AG09319 (cell line): ENCODE data around the gene RFX2.

Source experiments
- DNase-seq: peaks from one replicate; pipeline ENCODE4 v3.0.0-alpha.2; 2010; ENCODE audit warnings: low read depth; ENCODE audit errors: extremely low read depth
- CTCF ChIP-seq: IDR thresholded peaks from 2 replicates; pipeline ENCODE4 v1.5.1; 2011; ENCODE audit warnings: low read depth, mild to moderate bottlenecking, inconsistent platforms, low read length, moderate library complexity

RFX2 gene

GRCh38 chr19:6088602-6089049, 21.7 kb downstream of the RFX2 start:
- TF ChIP-seq CTCF = no peak
- DNase-seq = no peak

GRCh38 chr19:6087074-6087571, 23.2 kb downstream of the RFX2 start:
- DNase-seq = no peak
- no peak for TF ChIP-seq CTCF

- no peak for DNase-seq
- TF ChIP-seq CTCF = no peak
Measured at GRCh38 chr19:6086068-6086788, 24.1 kb downstream of the RFX2 start.

GRCh38 chr19:6084821-6085220, 25.5 kb downstream of the RFX2 start:
- no peak for TF ChIP-seq CTCF
- DNase-seq = no peak

GRCh38 chr19:6079107-6079506, 31.2 kb downstream of the RFX2 start:
- DNase-seq = no peak
- no peak for TF ChIP-seq CTCF

- TF ChIP-seq CTCF = no peak
- DNase-seq = no peak
Measured at GRCh38 chr19:6078068-6078467, 32.2 kb downstream of the RFX2 start.

- DNase-seq = peak; percentile 87
- TF ChIP-seq CTCF = no peak
Measured at GRCh38 chr19:6076675-6077463, 33.4 kb downstream of the RFX2 start.
